Right renal pelvis (tissue), 4 donors: ENCODE results near the gene RNF223. TPM values are rescaled to one million over a fixed set of nuclear protein-coding genes. Genes with fewer than 3 reads are reported as not detected.
"Not testable (repeated sequence)": the region's sequence is repeated elsewhere in the genome, so short reads cannot be mapped to it uniquely, and the experiment has no call there.

Source experiments
- DNase-seq, 4 donors: peaks; one replicate each; pipeline ENCODE4 v3.0.0-alpha.2; 2013; ENCODE audit warnings: low read depth in 4 of 4, low spot score in 3 of 4, missing footprints in 1 of 4
- polyA plus RNA-seq, 4 donors: library from polyadenylated mRNA; unstranded; fragments of 120-200 nt; gene quantifications; one replicate each; pipeline ENCODE4 v1.2.1, GENCODE V29; 2013; ENCODE audit not compliant: insufficient read length in 4 of 4

The RNF223 gene
- polyA plus RNA-seq, 4 donors: 0.14 to 0.88 (median 0.37) TPM

- no peak for DNase-seq
Measured at GRCh38 chr1:1110561-1110971, 36.5 kb upstream of the RNF223 start.

DNA sequence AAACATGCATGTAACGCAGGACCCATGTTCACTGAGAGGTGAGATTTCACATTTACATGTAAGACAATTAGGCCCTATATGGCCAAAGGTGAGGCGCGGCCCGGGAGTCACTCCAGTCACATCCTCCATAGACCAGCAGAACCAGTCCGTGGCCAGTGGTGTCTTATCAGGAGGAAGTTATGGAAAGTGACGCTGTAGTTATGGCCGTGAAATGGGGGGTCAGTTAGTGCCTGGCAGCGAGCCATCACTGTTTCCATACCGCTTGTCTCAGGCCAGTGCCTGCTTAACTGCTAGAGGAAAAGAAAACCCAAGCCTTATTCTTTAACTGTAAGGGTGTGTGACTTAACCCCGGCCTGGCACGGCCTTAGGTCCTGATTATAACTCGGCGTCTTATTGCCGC lies 35.6 kb upstream of the RNF223 start:
- DNase-seq: no peak

- DNase-seq: no peak
Measured at GRCh38 chr1:1106510-1107221, 32.6 kb upstream of the RNF223 start.

DNA sequence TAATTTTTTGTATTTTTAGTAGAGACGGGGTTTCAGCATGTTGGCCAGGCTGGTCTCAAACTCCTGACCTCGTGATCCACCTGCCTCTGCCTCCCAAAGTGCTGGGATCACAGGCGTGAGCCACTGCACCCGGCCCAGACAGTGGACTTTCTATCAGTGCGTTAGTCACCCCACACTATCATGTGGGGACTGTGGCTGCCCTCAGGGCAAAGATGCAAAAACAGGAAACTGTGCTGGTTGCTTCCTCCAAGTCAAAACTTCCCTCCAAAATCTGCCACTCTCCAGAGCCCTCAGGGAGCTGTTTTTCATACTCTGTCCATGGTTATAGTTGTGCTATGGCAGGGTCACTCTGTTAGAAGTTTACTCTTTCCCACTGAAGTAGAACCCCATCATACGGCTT lies 30.0 kb upstream of the RNF223 start:
- not testable (repeated sequence) for DNase-seq

- DNase-seq: no peak
Measured at GRCh38 chr1:1101503-1101902, 27.4 kb upstream of the RNF223 start.

DNA sequence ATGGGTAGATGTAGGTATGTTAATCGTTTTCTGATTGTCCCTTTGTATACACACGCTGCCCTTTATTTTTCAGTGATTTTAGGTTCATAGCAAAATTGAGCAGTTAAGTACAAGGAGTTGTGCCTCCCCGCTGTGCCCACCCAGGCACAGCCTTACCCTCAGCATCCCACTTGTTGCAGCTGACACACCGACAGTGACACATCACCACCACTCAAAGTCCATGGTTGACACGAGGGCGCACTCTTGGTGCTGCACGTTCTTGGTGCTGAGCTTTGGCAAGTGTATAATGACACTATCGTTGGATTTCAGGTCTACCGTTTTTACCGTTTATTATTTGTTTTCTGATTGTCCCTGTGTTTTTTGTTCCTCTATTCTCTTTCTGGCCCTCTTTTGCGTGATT lies 26.2 kb upstream of the RNF223 start:
- DNase-seq: no peak

- DNase-seq: no peak
Measured at GRCh38 chr1:1099506-1100183, 25.5 kb upstream of the RNF223 start.

DNA sequence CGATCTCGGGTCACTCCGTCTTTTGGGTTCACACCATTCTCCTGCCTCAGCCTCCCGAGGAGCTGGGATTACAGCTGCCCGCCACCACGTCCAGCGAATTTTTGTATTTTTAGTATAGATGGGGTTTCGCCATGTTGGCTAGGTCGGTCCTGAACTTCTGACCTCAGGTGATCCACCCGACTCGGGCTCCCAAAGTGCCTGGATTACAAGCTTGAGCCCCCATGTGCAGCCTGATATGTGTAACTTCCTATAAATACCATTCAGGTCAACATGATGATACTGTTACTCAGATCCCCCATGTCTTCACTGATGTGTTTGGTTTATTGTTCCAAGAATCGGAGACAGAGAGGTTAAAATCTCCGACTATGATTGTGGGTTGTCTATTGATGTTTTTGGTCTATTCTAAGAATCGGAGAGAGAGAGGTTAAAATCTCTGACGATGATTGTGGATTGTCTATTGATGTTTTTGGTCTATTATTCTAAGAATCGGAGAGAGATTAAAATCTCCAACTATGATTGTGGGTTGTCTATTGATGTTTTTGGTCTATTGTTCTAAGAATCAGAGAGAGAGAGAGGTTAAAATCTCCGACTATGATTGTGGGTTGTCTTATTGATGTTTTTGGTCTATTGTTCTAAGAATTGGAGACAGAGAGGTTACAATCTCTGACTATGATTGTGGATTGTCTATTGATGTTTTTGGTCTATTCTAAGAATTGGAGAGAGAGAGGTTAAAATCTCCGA lies 24.7 kb upstream of the RNF223 start:
- DNase-seq: no peak

- not testable (repeated sequence) for DNase-seq
Measured at GRCh38 chr1:1096136-1096535, 22.0 kb upstream of the RNF223 start.

GRCh38 chr1:1094981-1095380 lies 20.9 kb upstream of the RNF223 start:
- DNase-seq: no peak

DNA sequence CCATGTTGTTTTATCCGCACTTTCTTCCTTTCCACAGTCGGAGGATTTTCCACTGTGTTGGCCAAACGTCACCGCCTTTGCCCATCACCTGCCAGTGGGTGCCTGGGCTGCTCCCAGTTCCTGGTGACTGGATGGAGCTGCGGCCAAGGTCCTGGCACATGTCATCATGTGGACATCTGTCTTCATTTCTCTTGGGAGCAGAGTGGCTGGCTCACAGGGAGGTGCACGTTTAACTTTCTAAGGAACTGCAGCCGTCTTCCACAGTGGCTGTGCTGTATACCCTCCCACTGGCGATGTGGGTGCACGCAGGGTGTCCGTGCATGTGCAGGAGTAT lies 19.5 kb upstream of the RNF223 start:
- no peak for DNase-seq

DNA sequence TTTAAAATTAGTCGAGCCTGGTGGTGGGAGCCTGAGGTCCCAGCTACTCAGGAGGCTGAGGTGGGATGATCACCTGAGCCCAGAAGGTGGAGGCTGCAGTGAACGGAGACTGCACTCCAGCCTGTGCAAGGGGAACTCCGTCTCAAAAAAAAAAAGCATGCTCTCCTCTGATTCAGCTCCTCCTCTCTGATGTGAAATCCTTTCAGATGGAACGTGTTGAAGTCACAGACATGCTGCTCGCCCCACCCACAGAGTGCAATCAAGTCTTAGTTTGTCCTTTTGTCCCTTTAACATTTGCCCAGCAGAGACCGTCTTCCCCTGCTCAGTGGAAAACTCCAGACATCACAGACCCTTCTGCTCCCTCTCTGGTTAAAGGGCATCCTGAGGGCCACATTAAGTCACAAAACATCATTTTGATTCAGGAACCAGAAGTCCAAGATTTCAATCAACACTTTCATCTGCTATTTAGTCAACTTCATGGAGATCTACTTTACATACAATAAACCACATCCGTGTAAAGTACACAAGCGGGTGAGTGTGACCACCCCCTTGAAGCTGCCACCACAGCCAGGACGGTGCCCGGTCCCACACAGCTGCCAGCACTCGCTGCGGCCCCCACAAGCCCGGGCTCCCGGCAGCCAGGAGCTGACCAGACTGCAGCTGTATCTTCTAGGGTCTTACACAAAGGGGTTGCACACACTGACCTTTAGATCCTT lies 18.9 kb upstream of the RNF223 start:
- no peak for DNase-seq

GRCh38 chr1:1092149-1092855 lies 18.2 kb upstream of the RNF223 start:
- no peak for DNase-seq

GRCh38 chr1:1091344-1092148 lies 17.4 kb upstream of the RNF223 start:
- DNase-seq: no peak

DNA sequence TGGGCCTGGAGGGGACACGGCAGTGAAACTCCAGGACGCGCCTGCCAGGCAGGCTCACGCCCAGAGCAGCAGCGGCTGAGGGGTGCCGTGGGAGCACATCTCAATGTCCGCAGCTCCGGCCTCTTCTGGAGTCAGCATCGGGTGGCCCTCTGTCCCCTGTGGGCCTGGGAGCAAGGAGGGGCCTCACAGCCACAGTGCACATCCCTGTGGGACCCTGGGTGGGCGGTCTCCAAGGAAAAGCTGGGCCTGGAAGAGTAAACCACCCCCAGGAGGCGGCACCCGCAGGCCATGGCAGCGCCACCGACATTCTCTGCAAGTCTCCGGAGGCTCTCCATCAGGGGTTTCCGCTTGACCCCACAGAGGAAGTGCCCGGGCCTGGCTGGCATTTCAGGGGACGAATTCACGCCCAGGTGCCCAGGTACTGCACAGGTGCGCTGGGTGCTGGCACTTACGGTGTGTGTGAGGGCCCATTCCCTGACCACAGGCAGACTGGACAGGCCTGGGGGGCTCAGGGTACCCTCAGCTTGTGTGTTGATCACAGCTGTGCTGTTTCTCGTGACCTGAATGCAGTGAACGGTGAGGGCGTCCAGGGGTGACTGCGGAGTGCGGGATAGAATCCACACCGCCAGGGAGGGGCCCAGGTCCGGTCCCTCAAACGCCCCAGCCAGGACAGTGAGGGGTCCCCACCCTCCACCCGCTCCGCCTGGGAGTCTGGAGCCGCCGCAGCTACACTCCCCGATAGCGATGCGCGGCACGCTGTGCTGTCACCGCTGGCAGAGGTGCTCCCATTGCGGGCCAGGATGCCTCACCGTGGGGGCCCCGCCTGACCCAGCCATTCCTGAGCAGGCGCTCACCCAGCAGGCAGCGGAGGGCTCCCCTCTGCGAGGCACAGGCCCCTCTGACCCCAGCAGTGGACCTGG lies 16.6 kb upstream of the RNF223 start:
- DNase-seq: no peak

- no peak for DNase-seq
Measured at GRCh38 chr1:1089731-1090423, 15.8 kb upstream of the RNF223 start.

DNA sequence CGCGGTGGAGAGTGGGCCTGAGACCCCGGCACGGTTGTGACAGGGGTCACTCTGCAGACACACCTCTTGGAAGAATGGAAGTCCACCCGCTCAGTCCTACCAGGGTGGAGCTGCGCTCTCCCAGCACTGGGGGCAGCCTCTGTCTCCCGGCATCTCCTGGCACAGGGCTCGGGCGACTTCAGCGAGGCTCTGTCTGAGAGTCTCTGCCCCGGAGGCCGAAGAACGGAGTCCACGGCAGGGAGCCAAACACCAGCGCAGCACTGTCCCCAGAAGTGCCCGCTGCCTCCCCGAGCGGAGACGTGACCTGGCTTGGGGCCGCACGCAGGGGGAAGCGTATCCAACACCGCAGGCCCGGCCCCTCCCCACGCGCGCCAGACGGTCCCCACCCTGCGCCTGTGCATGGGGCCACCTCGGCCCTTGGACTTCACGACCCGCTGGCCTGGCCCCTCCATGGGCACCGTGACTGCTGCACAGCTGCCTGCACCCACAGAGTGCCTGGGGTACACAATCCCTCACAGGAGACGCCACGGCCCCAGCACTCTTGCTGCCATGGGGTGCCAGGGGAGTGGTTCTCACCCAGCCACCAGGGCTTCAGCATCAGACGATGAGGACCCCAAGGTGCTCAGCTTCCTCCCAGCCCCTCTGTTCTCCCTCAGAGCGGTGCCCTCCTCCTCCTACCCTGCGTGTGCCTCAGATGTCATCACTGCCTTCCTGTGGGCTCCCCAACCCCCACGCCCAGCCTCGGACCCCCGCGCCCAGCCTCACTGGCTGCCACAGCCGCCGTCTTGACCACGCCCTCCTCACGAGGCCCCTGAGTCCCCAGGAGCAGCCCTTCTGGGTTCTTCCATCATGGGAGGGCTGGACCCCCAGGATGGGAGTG lies 14.9 kb upstream of the RNF223 start:
- DNase-seq: no peak
